Caco-2 (cell line): ENCODE measurements around the gene SECISBP2L. TPM values are rescaled to one million over a fixed set of nuclear protein-coding genes. Genes with fewer than 3 reads are reported as not detected.

ENCODE experiments used
- BruUV-seq: library from RNA; stranded (reverse); fragments of 400-500 nt; replicated peaks from 2 replicates; lab custom pipeline; 2021; lab: Mats Ljungman, UMichigan
- CTCF ChIA-PET: fragments of 300-600 bp; sonication (Branson Sonifier 250); formaldehyde crosslinking; loops from one replicate; lab custom pipeline; 2022; ENCODE audit warnings: antibody characterized with exemption; lab: Charles Lee
- POLR2A ChIA-PET: fragments of 300-600 bp; sonication (Branson Sonifier 250); formaldehyde crosslinking; loops from one replicate; lab custom pipeline; 2022; ENCODE audit warnings: antibody characterized with exemption; lab: Charles Lee
- DNase-seq, 2 experiments: peaks; one replicate each; pipeline versions ENCODE4 v3.0.0 to v3.0.0-alpha.2; 2020 to 2022
- H3K27me3 ChIP-seq: replicated peaks from 2 replicates; pipeline ENCODE4 v1.6.0; 2011; ENCODE audit warnings: low read length; ENCODE audit not compliant: control insufficient read depth, insufficient read depth
- H3K36me3 ChIP-seq: 2 replicates; pipeline ENCODE4 v1.5.1; 2011; ENCODE audit warnings: low read length; ENCODE audit not compliant: control insufficient read depth, insufficient read depth
- H3K4me1 ChIP-seq: fragments of 250-450 bp; sonication (Bioruptor Pico); 2 replicates; pipeline ENCODE4 v1.5.1; 2020; ENCODE audit warnings: mild to moderate bottlenecking
- H3K4me3 ChIP-seq: 2 replicates; pipeline ENCODE4 v1.5.1; 2011; ENCODE audit warnings: low read depth, mild to moderate bottlenecking, control low read depth, low read length
- H3K9me3 ChIP-seq: fragments of 250-450 bp; sonication (Bioruptor Pico); 2 replicates; pipeline ENCODE4 v1.5.1; 2020; ENCODE audit warnings: mild to moderate bottlenecking, moderate library complexity
- H3K27ac Mint-ChIP-seq: one replicate; pipeline ENCODE4 v1.8.0; 2022; ENCODE audit warnings: mixed read lengths; ENCODE audit not compliant: unreplicated experiment
- H3K27me3 Mint-ChIP-seq: one replicate; pipeline ENCODE4 v1.8.0; 2022; ENCODE audit warnings: mixed read lengths; ENCODE audit not compliant: insufficient read depth, unreplicated experiment
- H3K36me3 Mint-ChIP-seq: one replicate; pipeline ENCODE4 v1.8.0; 2022; ENCODE audit warnings: mild to moderate bottlenecking, mixed read lengths; ENCODE audit not compliant: insufficient read depth, unreplicated experiment
- H3K4me1 Mint-ChIP-seq: one replicate; pipeline ENCODE4 v1.8.0; 2022; ENCODE audit warnings: low read depth, mixed read lengths; ENCODE audit not compliant: unreplicated experiment
- H3K4me3 Mint-ChIP-seq: one replicate; pipeline ENCODE4 v1.8.0; 2022; ENCODE audit warnings: mild to moderate bottlenecking, moderate library complexity, mixed read lengths; ENCODE audit not compliant: unreplicated experiment
- H3K9me3 Mint-ChIP-seq: one replicate; pipeline ENCODE4 v1.8.0; 2022; ENCODE audit warnings: mixed read lengths; ENCODE audit not compliant: unreplicated experiment
- intact Hi-C: fragments of 100-400 bp; cut with micrococcal nuclease; formaldehyde crosslinking; loops from one replicate; pipeline ENCODE4 v1.10.0; 2022; ENCODE audit not compliant: unreplicated experiment
- total RNA-seq: library from RNA; stranded (reverse); gene quantifications from 2 replicates; pipeline ENCODE4 v1.2.3, GENCODE V29; 2022
- TF ChIP-seq, protein P1 (sequence below), 2 experiments: fragments of 200-600 bp in 1 of 2; IDR thresholded peaks; 1 replicate in 1 of 2; 2 replicates in 1 of 2; pipeline versions ENCODE4 v1.5.1 to v1.8.0; 2011 to 2022; ENCODE audit warnings: antibody characterized with exemption in 1 of 2, control low read depth in 1 of 2, inconsistent platforms in 1 of 2, low read depth in 1 of 2, low read length in 1 of 2, mild to moderate bottlenecking in 1 of 2, moderate library complexity in 1 of 2; ENCODE audit not compliant: insufficient read depth in 1 of 2, severe bottlenecking in 1 of 2, unreplicated experiment in 1 of 2

The SECISBP2L gene
- total RNA-seq, 1 experiment from 2014 or later = 27.9 TPM

DNA sequence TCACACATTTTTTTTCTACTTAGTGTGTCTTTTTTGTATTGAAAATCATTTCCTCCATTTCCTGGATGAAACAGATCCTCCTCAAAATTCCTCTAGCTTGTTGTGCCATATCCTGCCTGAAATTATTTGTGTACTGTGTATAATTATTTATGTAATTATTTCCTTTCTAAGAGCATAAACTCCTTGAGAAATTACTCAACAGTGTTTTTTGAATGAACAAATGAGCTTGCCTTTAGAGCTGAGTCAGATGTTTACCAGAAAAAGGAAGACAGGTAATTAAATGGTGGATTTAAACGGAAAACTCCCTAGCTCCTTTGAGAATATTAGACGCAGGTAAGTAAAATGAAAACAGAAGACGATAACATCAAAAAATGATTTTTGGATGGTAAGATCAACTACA lies 13.2 kb upstream of the SECISBP2L start:
- H3K27me3 ChIP-seq = no peaks in the 10 kb centered on the region
- DNase-seq = no peak
- peaks cover 6% of the 10 kb centered on the region for H3K4me1 Mint-ChIP-seq
- no peaks in the 10 kb centered on the region for H3K9me3 Mint-ChIP-seq
- 0 out of 2 replicates have a peak, but pooled peaks cover 4% of the 10 kb centered on the region for H3K9me3 ChIP-seq
- no peaks in the 10 kb centered on the region for H3K36me3 ChIP-seq
- H3K36me3 Mint-ChIP-seq = peaks cover 5% of the 10 kb centered on the region
- intact Hi-C loops = no loop called here
- TF ChIP-seq, protein P1, sequence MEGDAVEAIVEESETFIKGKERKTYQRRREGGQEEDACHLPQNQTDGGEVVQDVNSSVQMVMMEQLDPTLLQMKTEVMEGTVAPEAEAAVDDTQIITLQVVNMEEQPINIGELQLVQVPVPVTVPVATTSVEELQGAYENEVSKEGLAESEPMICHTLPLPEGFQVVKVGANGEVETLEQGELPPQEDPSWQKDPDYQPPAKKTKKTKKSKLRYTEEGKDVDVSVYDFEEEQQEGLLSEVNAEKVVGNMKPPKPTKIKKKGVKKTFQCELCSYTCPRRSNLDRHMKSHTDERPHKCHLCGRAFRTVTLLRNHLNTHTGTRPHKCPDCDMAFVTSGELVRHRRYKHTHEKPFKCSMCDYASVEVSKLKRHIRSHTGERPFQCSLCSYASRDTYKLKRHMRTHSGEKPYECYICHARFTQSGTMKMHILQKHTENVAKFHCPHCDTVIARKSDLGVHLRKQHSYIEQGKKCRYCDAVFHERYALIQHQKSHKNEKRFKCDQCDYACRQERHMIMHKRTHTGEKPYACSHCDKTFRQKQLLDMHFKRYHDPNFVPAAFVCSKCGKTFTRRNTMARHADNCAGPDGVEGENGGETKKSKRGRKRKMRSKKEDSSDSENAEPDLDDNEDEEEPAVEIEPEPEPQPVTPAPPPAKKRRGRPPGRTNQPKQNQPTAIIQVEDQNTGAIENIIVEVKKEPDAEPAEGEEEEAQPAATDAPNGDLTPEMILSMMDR (IDR thresholded peaks at IDR 0.05; ENCODE audit: insufficient read depth in 1 of 2, low read depth in 1 of 2, low read length in 1 of 2, severe bottlenecking in 1 of 2, unreplicated experiment in 1 of 2) = no peak
- no TSS peak for BruUV-seq
- no peaks in the 10 kb centered on the region for H3K27me3 Mint-ChIP-seq
- CTCF ChIA-PET = interaction anchor here (0.9 kb wide), 1 partner anchor 84 kb away, joined by 3 read pairs; no protein-coding TSS in a partner anchor
- no peak overlapping the region for H3K27ac Mint-ChIP-seq
- POLR2A ChIA-PET = no interaction called here
- no peak overlapping the region for H3K4me3 ChIP-seq
- H3K4me1 ChIP-seq = peaks cover 7% of the 10 kb centered on the region; the same call in 1 of the 2 replicates
- no peak overlapping the region for H3K4me3 Mint-ChIP-seq

DNA sequence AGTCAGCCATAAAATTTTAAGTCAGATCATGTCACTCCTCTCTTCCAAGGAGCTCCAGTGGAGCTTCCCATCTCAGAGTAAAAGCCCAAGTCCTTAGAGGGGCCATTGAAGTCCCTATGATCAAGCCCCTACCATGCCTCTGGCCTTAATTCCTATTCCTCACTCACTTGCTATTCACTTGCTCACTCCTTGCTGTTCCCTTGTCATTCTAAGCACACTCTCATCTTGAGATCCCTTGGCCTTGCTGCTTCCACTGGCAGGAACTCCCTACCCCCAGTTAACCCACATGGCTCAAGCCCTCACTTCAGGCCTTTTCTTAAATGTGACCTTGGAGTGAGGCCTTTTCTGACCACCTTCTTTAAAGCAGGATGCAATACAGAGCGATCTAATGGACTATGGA lies 12.3 kb upstream of the SECISBP2L start:
- ChIA-PET POLR2A (no interaction called here), CTCF (interaction anchor here (0.9 kb wide), 1 partner anchor 83 kb away, joined by 3 read pairs; no protein-coding TSS in a partner anchor)
- H3K9me3 ChIP-seq = 0 out of 2 replicates have a peak, but pooled peaks cover 4% of the 10 kb centered on the region
- intact Hi-C loops = no loop called here
- Mint-ChIP-seq H3K4me3 (no peak overlapping the region), H3K27ac (no peak overlapping the region), H3K27me3 (no peaks in the 10 kb centered on the region), H3K4me1 (peaks cover 6% of the 10 kb centered on the region), H3K9me3 (no peaks in the 10 kb centered on the region), H3K36me3 (peaks cover 5% of the 10 kb centered on the region)
- no peaks in the 10 kb centered on the region for H3K27me3 ChIP-seq
- no peak overlapping the region for H3K4me3 ChIP-seq
- no peaks in the 10 kb centered on the region for H3K36me3 ChIP-seq
- no TSS peak for BruUV-seq
- H3K4me1 ChIP-seq = peaks cover 6% of the 10 kb centered on the region; the same call in 1 of the 2 replicates
- DNase-seq = no peak
- TF ChIP-seq, protein P1 (IDR thresholded peaks at IDR 0.05; ENCODE audit: insufficient read depth in 1 of 2, low read depth in 1 of 2, low read length in 1 of 2, severe bottlenecking in 1 of 2, unreplicated experiment in 1 of 2) = no peak

DNA sequence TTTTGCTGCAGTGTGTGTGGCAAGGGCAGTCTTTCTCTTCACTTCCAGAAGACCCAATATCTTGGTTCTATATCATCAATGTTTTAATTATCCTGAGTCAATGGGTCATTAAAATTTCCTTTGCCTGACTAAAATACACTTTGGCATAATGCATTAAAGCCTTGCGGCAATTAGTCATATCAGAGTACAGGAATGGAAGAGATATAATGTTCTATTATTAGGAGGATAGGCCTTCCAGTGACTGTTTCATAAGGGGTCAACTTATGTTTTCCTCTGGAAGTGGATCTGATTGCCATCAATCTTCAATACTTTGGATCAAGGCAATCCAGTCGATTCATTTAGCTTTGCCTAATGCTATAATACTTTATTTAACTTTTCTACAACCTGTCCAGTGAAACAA lies 9.4 kb upstream of the SECISBP2L start:
- CTCF ChIA-PET = no interaction called here
- Mint-ChIP-seq H3K4me3 (no peak overlapping the region), H3K27me3 (no peaks in the 10 kb centered on the region)

More for the DNA sequence above, 9.4 kb upstream of the SECISBP2L start:
- no peak for DNase-seq
- POLR2A ChIA-PET = no interaction called here
- no TSS peak for BruUV-seq
- intact Hi-C loops = no loop called here
- Histone ChIP-seq H3K4me3 (no peak overlapping the region), H3K4me1 (no peaks in the 10 kb centered on the region), H3K9me3 (0 out of 2 replicates have a peak, but pooled peaks cover 4% of the 10 kb centered on the region), H3K36me3 (no peaks in the 10 kb centered on the region), H3K27me3 (no peaks in the 10 kb centered on the region)
- H3K4me1 Mint-ChIP-seq = peaks cover 3% of the 10 kb centered on the region
- peaks cover 2% of the 10 kb centered on the region for H3K36me3 Mint-ChIP-seq
- TF ChIP-seq, protein P1 (IDR thresholded peaks at IDR 0.05; ENCODE audit: insufficient read depth in 1 of 2, low read depth in 1 of 2, low read length in 1 of 2, severe bottlenecking in 1 of 2, unreplicated experiment in 1 of 2) = no peak
- peaks cover 11% of the 10 kb centered on the region for H3K9me3 Mint-ChIP-seq
- no peak overlapping the region for H3K27ac Mint-ChIP-seq
